ENCODE data around the gene MAPT.

- no peak for TF ChIP-seq EP300 (IDR thresholded peaks at IDR 0.05; ENCODE audit: low read depth)
- TF ChIP-seq CTCF (IDR thresholded peaks at IDR 0.05), result no peak
Observed at GRCh38 chr17:46039592-46040186, 145.3 kb downstream of the MAPT start.
